Progenitor cell of endocrine pancreas (in vitro differentiated cells): Measurements from ENCODE around the gene AFM. TPM values are rescaled to one million over a fixed set of nuclear protein-coding genes. Genes with fewer than 3 reads are reported as not detected.

Experiments used
- DNase-seq: peaks from one replicate; pipeline ENCODE4 v3.0.0; 2021; ENCODE audit warnings: low spot score; ENCODE audit not compliant: unreplicated experiment
- H3K27ac Mint-ChIP-seq: 2 replicates; pipeline ENCODE4 v1.8.0; 2021; ENCODE audit warnings: mild to moderate bottlenecking, moderate library complexity, mixed read lengths
- H3K27me3 Mint-ChIP-seq: 2 replicates; pipeline ENCODE4 v1.8.0; 2021; ENCODE audit warnings: mixed read lengths
- H3K36me3 Mint-ChIP-seq: 2 replicates; pipeline ENCODE4 v1.8.0; 2022; ENCODE audit warnings: mixed read lengths; ENCODE audit not compliant: insufficient read depth
- H3K4me1 Mint-ChIP-seq: 2 replicates; pipeline ENCODE4 v1.8.0; 2021; ENCODE audit warnings: low read depth, mixed read lengths
- H3K4me3 Mint-ChIP-seq: 2 replicates; pipeline ENCODE4 v1.8.0; 2021; ENCODE audit warnings: low read depth, mild to moderate bottlenecking, moderate library complexity, mixed read lengths
- H3K9me3 Mint-ChIP-seq: 2 replicates; pipeline ENCODE4 v1.8.0; 2021; ENCODE audit warnings: low read depth, mixed read lengths
- CTCF ChIP-seq: fragments of 200-600 bp; sonication (generic); IDR thresholded peaks from one replicate; pipeline ENCODE4 v1.5.0; 2021; ENCODE audit warnings: antibody characterized with exemption, mild to moderate bottlenecking; ENCODE audit not compliant: unreplicated experiment
- total RNA-seq: library from RNA; stranded (reverse); gene quantifications from 2 replicates; pipeline ENCODE4 v1.2.1, GENCODE V29; 2021

Gene AFM
- total RNA-seq, 1 donor from 2014 or later, result 0.26 TPM

GRCh38 chr4:73486497-73486896 is 5.0 kb downstream of the AFM start:
- Mint-ChIP-seq H3K27me3 (peaks cover 4% of the 10 kb centered on the region), H3K36me3 (no peaks in the 10 kb centered on the region), H3K4me1 (peaks cover 10% of the 10 kb centered on the region), H3K9me3 (no peaks in the 10 kb centered on the region), H3K4me3 (no peak overlapping the region), H3K27ac (no peak overlapping the region)
- no peak for TF ChIP-seq CTCF
- no peak for DNase-seq

DNA sequence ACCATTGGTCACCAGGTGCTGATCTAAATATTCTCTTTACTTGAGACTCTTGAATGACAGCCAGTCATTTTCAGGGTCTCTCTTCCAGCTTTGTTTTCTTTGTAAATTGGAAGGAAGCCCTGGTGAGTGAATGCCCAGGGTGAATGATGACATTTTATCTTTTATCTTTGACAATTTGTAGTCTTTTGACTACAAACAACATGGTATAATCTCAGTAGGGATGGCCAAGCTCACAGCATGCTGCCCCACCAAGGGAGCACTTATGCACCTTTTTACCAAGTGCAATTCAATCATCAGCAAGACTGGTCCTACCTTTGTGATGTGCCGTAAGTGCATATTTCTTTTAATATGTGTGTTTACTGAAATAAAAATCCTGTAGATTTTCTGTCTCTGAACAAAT is 5.7 kb downstream of the AFM start:
- peaks cover 4% of the 10 kb centered on the region for H3K27me3 Mint-ChIP-seq
- no peak for TF ChIP-seq CTCF
- H3K27ac Mint-ChIP-seq, result no peak overlapping the region
- H3K4me3 Mint-ChIP-seq, result no peak overlapping the region
- peaks cover 7% of the 10 kb centered on the region for H3K4me1 Mint-ChIP-seq
- no peaks in the 10 kb centered on the region for H3K36me3 Mint-ChIP-seq
- DNase-seq, result no peak
- no peaks in the 10 kb centered on the region for H3K9me3 Mint-ChIP-seq

GRCh38 chr4:73499996-73500765 is 18.6 kb downstream of the AFM start:
- no peak for DNase-seq
- Mint-ChIP-seq H3K27me3 (no peaks in the 10 kb centered on the region), H3K9me3 (no peaks in the 10 kb centered on the region), H3K27ac (no peak overlapping the region), H3K4me1 (peaks cover 10% of the 10 kb centered on the region), H3K4me3 (no peak overlapping the region), H3K36me3 (no peaks in the 10 kb centered on the region)
- TF ChIP-seq CTCF, result no peak

GRCh38 chr4:73501664-73502265 is 20.2 kb downstream of the AFM start:
- DNase-seq, result no peak
- H3K27ac Mint-ChIP-seq, result no peak overlapping the region
- H3K27me3 Mint-ChIP-seq, result no peaks in the 10 kb centered on the region
- no peaks in the 10 kb centered on the region for H3K9me3 Mint-ChIP-seq
- peaks cover 10% of the 10 kb centered on the region for H3K4me1 Mint-ChIP-seq
- no peak overlapping the region for H3K4me3 Mint-ChIP-seq
- TF ChIP-seq CTCF, result no peak
- H3K36me3 Mint-ChIP-seq, result no peaks in the 10 kb centered on the region

- Mint-ChIP-seq H3K9me3 (no peaks in the 10 kb centered on the region), H3K4me3 (no peak overlapping the region), H3K4me1 (peaks cover 4% of the 10 kb centered on the region), H3K27me3 (no peaks in the 10 kb centered on the region), H3K36me3 (no peaks in the 10 kb centered on the region), H3K27ac (no peak overlapping the region)
- no peak for DNase-seq
- no peak for TF ChIP-seq CTCF
Observed at GRCh38 chr4:73505567-73505966, 24.0 kb downstream of the AFM start.
